ENCODE results near the gene IFNL2. TPM values are rescaled to one million over a fixed set of nuclear protein-coding genes. Genes with fewer than 3 reads are reported as not detected.

Gene IFNL2
- total RNA-seq, 4 donors from 2014 or later, result not detected

DNA sequence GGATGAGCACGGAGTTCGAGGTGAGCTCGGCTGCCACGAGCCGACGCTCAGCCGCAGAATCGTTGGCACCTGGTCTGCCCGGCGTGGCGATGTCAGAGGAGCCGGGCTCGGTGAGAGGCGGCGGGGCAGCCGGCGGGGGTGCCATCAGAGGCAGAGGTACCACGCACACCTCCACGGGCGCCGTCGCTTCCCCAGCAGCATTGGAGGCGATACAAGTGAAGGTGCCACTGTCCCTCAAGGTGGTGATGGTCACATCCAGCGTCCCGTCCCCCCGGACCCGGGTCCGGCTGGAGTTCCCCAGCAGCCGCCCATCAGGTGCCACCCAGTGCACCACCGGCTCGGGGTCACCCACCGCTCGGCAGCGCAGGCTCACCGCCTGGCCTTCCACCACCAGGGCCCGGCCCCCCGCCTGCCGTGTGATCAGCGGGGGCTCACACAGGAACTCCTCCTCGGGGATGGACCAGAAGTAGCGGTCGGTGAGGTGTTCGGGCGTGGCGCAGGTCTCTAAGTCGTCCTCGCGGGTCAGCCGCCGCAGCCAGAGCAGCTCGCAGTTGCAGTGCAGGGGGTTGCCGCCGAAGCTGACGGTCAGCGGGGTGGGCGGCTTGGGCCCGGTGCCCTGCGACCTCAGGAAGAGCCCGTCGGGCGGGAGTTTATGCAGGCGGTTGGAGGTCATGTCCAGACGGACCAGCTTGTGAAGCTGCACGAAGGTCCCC, 46.0 kb downstream of the IFNL2 start:
- Histone ChIP-seq H3K27ac (no peak overlapping the region), H3K27me3 (peaks cover 0 to under 1% (median 0%) of the 10 kb centered on the region in 4 donors), H3K9me3 (no peaks in the 10 kb centered on the region), H3K4me3 (no peak overlapping the region), H3K4me1 (no peaks in the 10 kb centered on the region), H3K36me3 (peaks cover 0 to 22% (median 0%) of the 10 kb centered on the region in 3 donors)
- intact Hi-C loops (cut with DNase I), result no loop called here
- TF ChIP-seq, protein P1, sequence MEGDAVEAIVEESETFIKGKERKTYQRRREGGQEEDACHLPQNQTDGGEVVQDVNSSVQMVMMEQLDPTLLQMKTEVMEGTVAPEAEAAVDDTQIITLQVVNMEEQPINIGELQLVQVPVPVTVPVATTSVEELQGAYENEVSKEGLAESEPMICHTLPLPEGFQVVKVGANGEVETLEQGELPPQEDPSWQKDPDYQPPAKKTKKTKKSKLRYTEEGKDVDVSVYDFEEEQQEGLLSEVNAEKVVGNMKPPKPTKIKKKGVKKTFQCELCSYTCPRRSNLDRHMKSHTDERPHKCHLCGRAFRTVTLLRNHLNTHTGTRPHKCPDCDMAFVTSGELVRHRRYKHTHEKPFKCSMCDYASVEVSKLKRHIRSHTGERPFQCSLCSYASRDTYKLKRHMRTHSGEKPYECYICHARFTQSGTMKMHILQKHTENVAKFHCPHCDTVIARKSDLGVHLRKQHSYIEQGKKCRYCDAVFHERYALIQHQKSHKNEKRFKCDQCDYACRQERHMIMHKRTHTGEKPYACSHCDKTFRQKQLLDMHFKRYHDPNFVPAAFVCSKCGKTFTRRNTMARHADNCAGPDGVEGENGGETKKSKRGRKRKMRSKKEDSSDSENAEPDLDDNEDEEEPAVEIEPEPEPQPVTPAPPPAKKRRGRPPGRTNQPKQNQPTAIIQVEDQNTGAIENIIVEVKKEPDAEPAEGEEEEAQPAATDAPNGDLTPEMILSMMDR (IDR thresholded peaks at IDR 0.05), result no peak
- no peak for TF ChIP-seq POLR2A (IDR thresholded peaks at IDR 0.05)
- 97% methylated on average over 21 to 22 of the region's 64 CpGs for WGBS, 2 donors
- no peak for DNase-seq

DNA sequence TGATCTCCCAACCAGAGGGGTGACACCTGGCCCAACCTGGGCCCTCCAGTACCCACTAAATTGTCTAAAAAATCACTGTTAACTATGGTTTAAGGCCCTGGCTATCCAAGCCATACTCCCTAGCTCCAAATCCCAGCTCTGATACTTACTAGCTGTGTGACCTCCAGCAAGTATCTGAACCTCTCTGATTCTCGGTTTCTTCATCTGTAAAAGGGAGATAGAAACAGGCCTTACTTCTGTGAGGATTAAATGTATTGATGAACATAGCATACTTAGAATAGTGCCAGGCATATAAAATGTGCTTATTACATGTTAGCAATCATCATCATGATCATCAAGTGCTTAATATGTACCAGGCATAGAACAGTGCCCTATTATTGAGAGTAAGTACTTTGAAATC, 47.7 kb downstream of the IFNL2 start:
- H3K4me1 ChIP-seq, result peaks cover 4 to 13% (median 8%) of the 10 kb centered on the region in 3 donors
- peaks cover 0 to 3% (median 0%) of the 10 kb centered on the region in 4 donors for H3K27me3 ChIP-seq
- H3K27ac ChIP-seq, result no peak overlapping the region
- no peaks in the 10 kb centered on the region for H3K9me3 ChIP-seq
- no peak overlapping the region for H3K4me3 ChIP-seq
- TF ChIP-seq POLR2A (IDR thresholded peaks at IDR 0.05), result no peak
- TF ChIP-seq, protein P1 (IDR thresholded peaks at IDR 0.05), result no peak
- no peak for DNase-seq
- intact Hi-C loops (cut with DNase I), result no loop called here
- WGBS, 2 donors, result 86 to 90% methylated on average over 1 of the region's 1 CpG
- peaks cover 0 to 22% (median 0%) of the 10 kb centered on the region in 3 donors for H3K36me3 ChIP-seq

DNA sequence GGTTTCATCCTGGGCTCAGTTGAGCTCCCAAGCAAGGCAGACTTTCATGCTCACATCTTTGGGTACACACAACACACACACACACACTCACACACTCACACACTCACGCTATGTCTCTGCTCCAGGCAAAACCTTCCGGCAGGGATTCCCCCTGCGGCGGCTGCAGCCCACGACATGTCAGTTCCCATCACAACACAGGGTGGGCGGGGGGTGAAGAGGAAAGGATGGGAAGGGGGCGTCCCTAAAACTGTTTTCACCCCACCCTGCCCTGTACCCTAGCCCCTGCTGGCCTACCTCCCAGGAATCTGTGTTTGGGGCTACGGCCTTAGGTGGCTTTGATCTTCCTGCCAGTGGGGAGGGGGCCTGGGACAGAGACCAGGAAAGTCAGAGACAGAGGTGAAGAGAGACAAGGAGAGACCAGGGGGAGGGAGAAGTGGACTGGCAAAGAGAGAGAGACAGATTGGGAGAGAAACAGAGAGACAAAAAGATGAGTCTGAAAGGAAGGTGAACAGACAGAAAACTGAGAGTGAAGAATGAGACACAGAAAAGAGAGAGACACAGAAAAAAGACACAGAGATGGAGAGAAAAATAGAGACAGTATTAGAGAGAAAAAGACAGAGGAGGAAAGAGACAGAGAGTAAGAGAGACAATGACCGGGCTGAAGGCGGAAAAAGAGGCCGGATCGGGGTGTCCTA, 48.6 kb downstream of the IFNL2 start:
- 73 to 80% methylated on average over 7 to 12 of the region's 12 CpGs for WGBS, 2 donors
- no peak for TF ChIP-seq POLR2A (IDR thresholded peaks at IDR 0.05)
- TF ChIP-seq, protein P1 (IDR thresholded peaks at IDR 0.05), result no peak
- Histone ChIP-seq H3K9me3 (no peaks in the 10 kb centered on the region), H3K4me1 (peaks cover 4 to 16% (median 8%) of the 10 kb centered on the region in 3 donors), H3K36me3 (peaks cover 0 to 22% (median 0%) of the 10 kb centered on the region in 3 donors), H3K27ac (no peak overlapping the region), H3K4me3 (no peak overlapping the region), H3K27me3 (peaks cover 0 to 3% (median 0%) of the 10 kb centered on the region in 4 donors)
- intact Hi-C loops (cut with DNase I), result no loop called here
- DNase-seq, result no peak

- Histone ChIP-seq H3K4me3 (no peak overlapping the region), H3K36me3 (peaks cover 0 to 22% (median 0%) of the 10 kb centered on the region in 3 donors), H3K27ac (no peak overlapping the region), H3K9me3 (no peaks in the 10 kb centered on the region), H3K27me3 (peaks cover 0 to 3% (median 0%) of the 10 kb centered on the region in 4 donors), H3K4me1 (peaks cover 4 to 16% (median 8%) of the 10 kb centered on the region in 3 donors)
- TF ChIP-seq, protein P1 (IDR thresholded peaks at IDR 0.05), result no peak
- no peak for TF ChIP-seq POLR2A (IDR thresholded peaks at IDR 0.05)
- intact Hi-C loops (cut with DNase I), result no loop called here
- DNase-seq, result no peak
- WGBS, 2 donors, result 87 to 90% methylated on average over 4 of the region's 4 CpGs
These were observed 49.3 kb downstream of the IFNL2 start for GRCh38 chr19:39317476-39317875.

DNA sequence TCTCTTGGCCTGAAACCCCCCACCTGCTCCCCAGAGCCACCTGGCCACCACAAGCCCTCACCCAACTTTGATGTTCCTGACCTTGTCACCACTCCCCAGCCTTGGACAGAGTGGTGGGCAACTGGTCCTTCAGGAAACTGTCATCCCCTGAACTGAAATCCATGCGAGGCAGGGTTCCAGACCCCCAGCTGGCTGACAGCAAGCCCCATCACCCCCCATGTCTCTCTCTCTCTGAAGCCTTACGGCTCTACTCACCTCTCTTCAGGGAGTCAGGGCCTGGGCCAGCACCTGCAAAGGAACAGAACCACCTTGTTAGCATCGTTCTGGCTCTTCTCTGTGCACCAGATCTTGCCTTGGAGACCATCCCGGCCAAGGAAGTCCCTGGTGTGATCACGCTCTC, 49.9 kb downstream of the IFNL2 start:
- DNase-seq, result no peak
- no peak overlapping the region for H3K4me3 ChIP-seq
- peaks cover 0 to 3% (median 0%) of the 10 kb centered on the region in 4 donors for H3K27me3 ChIP-seq
- intact Hi-C loops (cut with DNase I), result no loop called here
- no peaks in the 10 kb centered on the region for H3K9me3 ChIP-seq
- TF ChIP-seq, protein P1 (IDR thresholded peaks at IDR 0.05), result no peak
- no peak for TF ChIP-seq POLR2A (IDR thresholded peaks at IDR 0.05)
- H3K4me1 ChIP-seq, result peaks cover 4 to 16% (median 8%) of the 10 kb centered on the region in 3 donors
- WGBS, 2 donors, result 88 to 90% methylated on average over 3 of the region's 5 CpGs
- H3K36me3 ChIP-seq, result peaks cover 0 to 22% (median 0%) of the 10 kb centered on the region in 3 donors
- H3K27ac ChIP-seq, result no peak overlapping the region

Measured in esophagus squamous epithelium (tissue), 5 donors.